ENCODE measurements around the gene PEX16.

PEX16 gene

GRCh38 chr11:45904309-45904915, 13.3 kb downstream of the PEX16 start:
- no peak for DNase-seq (ENCODE audit: low read depth in 1 of 2, low spot score in 1 of 2)
- H3K27ac ChIP-seq (replicated peaks), result no peak overlapping the region
- no peak overlapping the region for H3K4me3 ChIP-seq (replicated peaks; ENCODE audit: insufficient read depth, low read length)
- H3K27me3 ChIP-seq (ENCODE audit: insufficient read depth, poor library complexity, severe bottlenecking), result peaks cover 13% of the 10 kb centered on the region
- no peak for TF ChIP-seq REST (IDR thresholded peaks at IDR 0.05; ENCODE audit: insufficient replicate concordance, low read depth)
- TF ChIP-seq SPI1 (IDR thresholded peaks at IDR 0.05; ENCODE audit: borderline replicate concordance, low read depth), result no peak
- no peak for TF ChIP-seq CTCF (IDR thresholded peaks at IDR 0.05; ENCODE audit: insufficient read depth, low read length)
- TF ChIP-seq POLR2AphosphoS5 (IDR thresholded peaks at IDR 0.05; ENCODE audit: low read depth), result no peak
- no peak for TF ChIP-seq GABPA (IDR thresholded peaks at IDR 0.05; ENCODE audit: low read depth)

DNA sequence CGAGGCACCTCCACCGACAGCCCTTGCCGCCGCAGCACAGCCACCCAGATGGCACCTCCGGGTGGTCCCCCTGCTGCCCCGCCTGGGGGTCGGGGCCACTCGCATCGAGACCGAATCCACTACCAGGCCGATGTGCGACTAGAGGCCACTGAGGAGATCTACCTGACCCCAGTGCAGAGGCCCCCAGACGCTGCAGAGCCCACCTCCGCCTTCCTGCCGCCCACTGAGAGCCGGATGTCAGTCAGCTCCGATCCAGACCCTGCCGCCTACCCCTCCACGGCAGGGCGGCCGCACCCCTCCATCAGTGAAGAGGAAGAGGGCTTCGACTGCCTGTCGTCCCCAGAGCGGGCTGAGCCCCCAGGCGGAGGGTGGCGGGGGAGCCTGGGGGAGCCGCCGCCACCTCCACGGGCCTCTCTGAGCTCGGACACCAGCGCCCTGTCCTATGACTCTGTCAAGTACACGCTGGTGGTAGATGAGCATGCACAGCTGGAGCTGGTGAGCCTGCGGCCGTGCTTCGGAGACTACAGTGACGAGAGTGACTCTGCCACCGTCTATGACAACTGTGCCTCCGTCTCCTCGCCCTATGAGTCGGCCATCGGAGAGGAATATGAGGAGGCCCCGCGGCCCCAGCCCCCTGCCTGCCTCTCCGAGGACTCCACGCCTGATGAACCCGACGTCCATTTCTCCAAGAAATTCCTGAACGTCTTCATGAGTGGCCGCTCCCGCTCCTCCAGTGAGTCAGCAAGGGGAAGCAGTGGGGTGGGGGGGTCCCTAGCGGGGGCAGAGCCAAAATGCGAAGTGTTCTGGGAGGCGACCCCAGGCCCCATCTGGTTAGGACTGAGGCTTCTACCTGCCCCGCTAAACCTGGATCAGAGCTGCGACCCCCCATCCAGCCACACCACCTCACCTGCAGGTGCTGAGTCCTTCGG, 15.0 kb downstream of the PEX16 start:
- Histone ChIP-seq H3K27me3 (ENCODE audit: insufficient read depth, poor library complexity, severe bottlenecking) (peaks cover 24% of the 10 kb centered on the region), H3K4me3 (replicated peaks; ENCODE audit: insufficient read depth, low read length) (no peak overlapping the region), H3K27ac (replicated peaks) (no peak overlapping the region)
- no peak for TF ChIP-seq GABPA (IDR thresholded peaks at IDR 0.05; ENCODE audit: low read depth)
- no peak for TF ChIP-seq CTCF (IDR thresholded peaks at IDR 0.05; ENCODE audit: insufficient read depth, low read length)
- TF ChIP-seq REST (IDR thresholded peaks at IDR 0.05; ENCODE audit: insufficient replicate concordance, low read depth), result no peak
- TF ChIP-seq SPI1 (IDR thresholded peaks at IDR 0.05; ENCODE audit: borderline replicate concordance, low read depth), result no peak
- TF ChIP-seq POLR2AphosphoS5 (IDR thresholded peaks at IDR 0.05; ENCODE audit: low read depth), result no peak
- DNase-seq (ENCODE audit: low read depth in 1 of 2, low spot score in 1 of 2), result no peak

- no peak overlapping the region for H3K27ac ChIP-seq (replicated peaks)
- peaks cover 24% of the 10 kb centered on the region for H3K27me3 ChIP-seq (ENCODE audit: insufficient read depth, poor library complexity, severe bottlenecking)
- no peak for TF ChIP-seq REST (IDR thresholded peaks at IDR 0.05; ENCODE audit: insufficient replicate concordance, low read depth)
- no peak for TF ChIP-seq GABPA (IDR thresholded peaks at IDR 0.05; ENCODE audit: low read depth)
- TF ChIP-seq POLR2AphosphoS5 (IDR thresholded peaks at IDR 0.05; ENCODE audit: low read depth), result no peak
- no peak for DNase-seq (ENCODE audit: low read depth in 1 of 2, low spot score in 1 of 2)
- no peak overlapping the region for H3K4me3 ChIP-seq (replicated peaks; ENCODE audit: insufficient read depth, low read length)
Observed at GRCh38 chr11:45901626-45902025, 16.1 kb downstream of the PEX16 start.

Measured in HL-60 (cell line).